ENCODE data around the gene PTPRE.

Gene PTPRE

DNA sequence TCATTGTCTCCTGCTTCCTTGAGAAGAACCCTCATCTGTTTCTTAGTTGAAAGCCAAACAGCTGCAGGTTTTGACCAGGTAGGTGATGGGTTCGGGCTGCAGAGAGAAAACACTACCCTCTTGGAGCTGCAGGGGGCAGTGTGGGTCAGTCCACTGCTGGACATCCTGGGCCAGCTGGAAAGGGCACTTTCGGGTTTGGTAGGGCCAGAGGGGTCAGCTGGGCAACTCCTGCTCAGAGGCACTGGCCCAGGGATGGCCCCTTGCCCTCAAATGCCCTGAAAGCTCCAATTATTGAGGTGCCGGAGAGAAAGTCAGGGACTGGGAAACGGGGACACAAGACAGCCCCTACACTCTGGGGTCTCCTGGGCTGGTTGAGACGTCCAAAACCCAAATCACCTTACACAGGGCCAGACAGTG lies 128.7 kb downstream of the PTPRE start (continued):
- TF ChIP-seq ZNF561 (tag by site-specific recombination; IDR thresholded peaks at IDR 0.05; ENCODE audit: borderline replicate concordance) (no peak), CTCF (tag by site-specific recombination; IDR thresholded peaks at IDR 0.05) (peak; percentile 32), ZNF777 (tag by site-specific recombination; IDR thresholded peaks at IDR 0.05; ENCODE audit: borderline replicate concordance) (no peak), KLF7 (tag by site-specific recombination; IDR thresholded peaks at IDR 0.05; ENCODE audit: borderline replicate concordance) (no peak), GLIS2 (tag by site-specific recombination; IDR thresholded peaks at IDR 0.05) (no peak), ZNF701 (tag by site-specific recombination; IDR thresholded peaks at IDR 0.05) (no peak), ZBTB44 (tag by site-specific recombination; IDR thresholded peaks at IDR 0.05) (no peak), ZNF2 (tag by site-specific recombination; IDR thresholded peaks at IDR 0.05) (peak; percentile 77)

DNA sequence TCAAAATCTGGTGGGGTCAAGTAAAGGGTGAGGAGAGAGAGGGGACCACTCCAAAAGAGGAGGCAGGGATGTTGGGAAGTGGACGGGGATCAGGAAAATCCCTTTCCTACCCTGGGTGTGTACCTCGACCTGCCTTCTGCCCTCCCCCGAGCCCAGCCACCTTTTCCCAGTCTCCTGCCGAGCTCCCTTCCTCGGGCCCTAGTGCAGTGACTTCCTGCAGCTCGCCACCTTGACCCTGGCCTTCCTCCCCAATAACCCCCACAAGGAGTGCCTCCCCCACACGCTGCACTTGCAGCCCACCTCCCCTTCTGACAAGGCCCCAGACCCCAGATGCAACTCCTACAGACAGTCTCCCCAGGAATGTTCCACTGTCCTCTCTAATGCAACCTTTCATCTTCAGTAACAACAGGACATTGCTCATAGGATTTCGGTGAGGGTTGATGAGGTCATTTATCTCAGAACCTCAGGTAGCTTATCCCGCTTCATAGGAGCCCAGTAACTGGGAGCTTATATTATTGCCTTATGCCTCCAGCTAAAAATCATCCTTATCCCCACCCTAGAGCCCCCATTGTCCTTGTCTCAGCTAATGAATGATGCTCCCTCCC lies 129.2 kb downstream of the PTPRE start:
- H3K36me3 ChIP-seq (ENCODE audit: control insufficient read depth in 2 of 2, insufficient read depth in 1 of 2, low read length in 2 of 2): no peaks in the 10 kb centered on the region
- no peaks in the 10 kb centered on the region for H3K4me1 ChIP-seq (ENCODE audit: control insufficient read depth, insufficient read depth, low read length)
- CTCF ChIA-PET: interaction anchor here (0.6 to 4.0 kb wide), 20 partner anchors 9 to 576 kb away, joined by 3 to 57 read pairs (median 4); no protein-coding TSS in a partner anchor
- TF ChIP-seq ZNF514 (tag by site-specific recombination; IDR thresholded peaks at IDR 0.05) (no peak), KLF8 (tag by site-specific recombination; IDR thresholded peaks at IDR 0.05) (no peak), ZNF404 (tag by site-specific recombination; IDR thresholded peaks at IDR 0.05) (no peak), ZNF302 (tag by site-specific recombination; IDR thresholded peaks at IDR 0.05; ENCODE audit: low read depth) (no peak), ZNF670 (tag by site-specific recombination; IDR thresholded peaks at IDR 0.05; ENCODE audit: low read depth) (no peak), ZBTB49 (tag by site-specific recombination; IDR thresholded peaks at IDR 0.05; ENCODE audit: low read depth) (no peak), ZNF23 (tag by site-specific recombination; IDR thresholded peaks at IDR 0.05; ENCODE audit: borderline replicate concordance) (no peak), GLIS2 (tag by site-specific recombination; IDR thresholded peaks at IDR 0.05) (no peak), ZNF184 (tag by site-specific recombination; IDR thresholded peaks at IDR 0.05) (no peak), ZBTB1 (tag by site-specific recombination; IDR thresholded peaks at IDR 0.05) (no peak), REPIN1 (tag by site-specific recombination; IDR thresholded peaks at IDR 0.05; ENCODE audit: low read depth) (no peak), ZFP69B (tag by site-specific recombination; IDR thresholded peaks at IDR 0.05) (no peak), ZNF518A (tag by site-specific recombination; conservative IDR thresholded peaks at IDR 0.05; ENCODE audit: low read depth) (no peak), ZNF830 (tag by site-specific recombination; IDR thresholded peaks at IDR 0.05; ENCODE audit: low read depth) (no peak), ZNF157 (tag by site-specific recombination; IDR thresholded peaks at IDR 0.05) (no peak)
- TF ChIP-seq, protein P1, sequence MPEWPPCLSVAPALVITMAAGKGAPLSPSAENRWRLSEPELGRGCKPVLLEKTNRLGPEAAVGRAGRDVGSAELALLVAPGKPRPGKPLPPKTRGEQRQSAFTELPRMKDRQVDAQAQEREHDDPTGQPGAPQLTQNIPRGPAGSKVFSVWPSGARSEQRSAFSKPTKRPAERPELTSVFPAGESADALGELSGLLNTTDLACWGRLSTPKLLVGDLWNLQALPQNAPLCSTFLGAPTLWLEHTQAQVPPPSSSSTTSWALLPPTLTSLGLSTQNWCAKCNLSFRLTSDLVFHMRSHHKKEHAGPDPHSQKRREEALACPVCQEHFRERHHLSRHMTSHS (tag by site-specific recombination; IDR thresholded peaks at IDR 0.05): no peak
- no peaks in the 10 kb centered on the region for H3K9me3 ChIP-seq (ENCODE audit: control insufficient read depth, insufficient read depth, low read depth, low read length)
- POLR2A ChIA-PET: interaction anchor here (0.9 kb wide), 1 partner anchor 33 kb away, joined by 3 read pairs; no protein-coding TSS in a partner anchor
- no peak overlapping the region for H3K27ac ChIP-seq (ENCODE audit: extremely low read depth, low read depth, low read length)
- H3K4me3 ChIP-seq (ENCODE audit: low read depth, low read length): no peak overlapping the region
